Natural killer cell (primary cell): ENCODE measurements around the gene HMCN1. TPM values are rescaled to one million over a fixed set of nuclear protein-coding genes. Genes with fewer than 3 reads are reported as not detected.
"Not testable (repeated sequence)": the region's sequence is repeated elsewhere in the genome, so short reads cannot be mapped to it uniquely, and the experiment has no call there.

Experiments used
- ATAC-seq, 3 donors: fragments of 150-1000 bp in 2 of 3; fragments of 200-7000 bp in 1 of 3; cut with Tn5 transposase; 1 replicate in 1 of 3; 2 replicates in 2 of 3; pipeline ENCODE4 v1.10.0; 2021; ENCODE audit warnings: mild to moderate bottlenecking in 2 of 3, moderate library complexity in 2 of 3
- DNase-seq, 2 donors: peaks; one replicate each; pipeline versions ENCODE4 v3.0.0 to v3.0.0-alpha.2; 2013 to 2021; ENCODE audit warnings: mixed read lengths in 1 of 2
- H3K27ac ChIP-seq: one replicate; pipeline ENCODE4 v1.5.1; 2013; ENCODE audit warnings: mild to moderate bottlenecking, low read length
- H3K27me3 ChIP-seq: one replicate; pipeline ENCODE4 v1.6.1; 2013; ENCODE audit warnings: low read length; ENCODE audit not compliant: control insufficient read depth, insufficient read depth
- H3K36me3 ChIP-seq: one replicate; pipeline ENCODE4 v1.6.1; 2013; ENCODE audit warnings: low read length; ENCODE audit not compliant: control insufficient read depth, insufficient read depth
- H3K4me1 ChIP-seq: one replicate; pipeline ENCODE4 v1.6.1; 2013; ENCODE audit warnings: low read length; ENCODE audit not compliant: control insufficient read depth, insufficient read depth
- H3K4me3 ChIP-seq: one replicate; pipeline ENCODE4 v1.5.1; 2013; ENCODE audit warnings: low read length
- H3K9me3 ChIP-seq: one replicate; pipeline ENCODE4 v1.6.1; 2013; ENCODE audit warnings: low read length; ENCODE audit not compliant: control insufficient read depth, insufficient read depth
- H3K27ac Mint-ChIP-seq, 2 donors: one replicate each; pipeline ENCODE4 v1.8.0; 2022; ENCODE audit warnings: mild to moderate bottlenecking in 2 of 2, mixed read lengths in 2 of 2, moderate library complexity in 1 of 2
- H3K27me3 Mint-ChIP-seq, 2 donors: one replicate each; pipeline ENCODE4 v1.8.0; 2022; ENCODE audit warnings: low read depth in 2 of 2, mixed read lengths in 2 of 2
- H3K36me3 Mint-ChIP-seq: one replicate; pipeline ENCODE4 v1.8.0; 2022; ENCODE audit warnings: mixed read lengths
- H3K4me1 Mint-ChIP-seq, 2 donors: one replicate each; pipeline ENCODE4 v1.8.0; 2022; ENCODE audit warnings: mixed read lengths in 2 of 2
- H3K4me3 Mint-ChIP-seq: one replicate; pipeline ENCODE4 v1.8.0; 2022; ENCODE audit warnings: mild to moderate bottlenecking, moderate library complexity, mixed read lengths
- H3K9me3 Mint-ChIP-seq, 2 donors: one replicate each; pipeline ENCODE4 v1.8.0; 2022; ENCODE audit warnings: mixed read lengths in 2 of 2
- WGBS: methylation state at CpG from one replicate; pipeline ENCODE4 v1.1.7; 2013; ENCODE audit warnings: missing lambda C conversion rate; ENCODE audit not compliant: insufficient coverage; 5-methylcytosine and 5-hydroxymethylcytosine counted together
- intact Hi-C: fragments of 100-400 bp; cut with micrococcal nuclease; formaldehyde crosslinking; loops from one replicate; pipeline ENCODE4 v1.14.2; 2022
- total RNA-seq, 4 donors: library from RNA; stranded (reverse); fragments of 120-200 nt in 1 of 4; gene quantifications; one replicate each; pipeline versions ENCODE4 v1.2.3 to v1.2.4, GENCODE V29; 2013 to 2022
- TF ChIP-seq, protein P1 (sequence below): fragments of 200-600 bp; IDR thresholded peaks from one replicate; pipeline ENCODE4 v1.8.0; 2022; ENCODE audit warnings: antibody characterized with exemption

Gene HMCN1
- total RNA-seq, 3 donors from 2014 or later (not counting 1 experiment from before 2014, with no cell fraction given) = 0.02 to 0.45 (median 0.39) TPM

DNA sequence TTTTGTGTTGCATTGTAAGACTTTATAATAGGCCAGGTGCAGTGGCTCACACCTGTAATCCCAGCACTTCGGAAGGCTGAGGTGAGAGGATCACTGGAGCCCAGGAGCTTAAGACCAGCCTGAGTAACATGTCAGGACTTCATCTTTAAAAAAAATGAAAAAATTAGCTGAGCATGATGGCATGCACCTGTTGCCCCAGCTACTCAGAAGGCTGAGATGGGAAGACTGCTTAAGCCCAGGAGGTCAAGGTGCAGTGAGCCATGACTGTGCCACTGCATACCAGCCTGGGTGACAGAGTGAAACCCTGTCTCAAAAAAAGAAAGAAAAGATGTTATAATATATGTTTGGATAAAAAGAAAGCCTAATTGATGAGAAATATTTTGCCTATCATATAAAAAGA is 34.9 kb downstream of the HMCN1 start:
- no peaks in the 10 kb centered on the region for H3K27me3 ChIP-seq
- Mint-ChIP-seq H3K27me3 (peaks cover 14 to 15% of the 10 kb centered on the region in 2 donors), H3K4me3 (no peak overlapping the region), H3K9me3 (no peaks in the 10 kb centered on the region), H3K4me1 (no peaks in the 10 kb centered on the region), H3K36me3 (no peaks in the 10 kb centered on the region), H3K27ac (no peak overlapping the region)
- 92% methylated on average over 1 of the region's 1 CpG for WGBS
- no peaks in the 10 kb centered on the region for H3K4me1 ChIP-seq
- intact Hi-C loops = no loop called here
- H3K4me3 ChIP-seq = no peak overlapping the region
- H3K9me3 ChIP-seq = no peaks in the 10 kb centered on the region
- H3K27ac ChIP-seq = no peak overlapping the region
- DNase-seq (no peak), ATAC-seq (no peak)
- TF ChIP-seq, protein P1, sequence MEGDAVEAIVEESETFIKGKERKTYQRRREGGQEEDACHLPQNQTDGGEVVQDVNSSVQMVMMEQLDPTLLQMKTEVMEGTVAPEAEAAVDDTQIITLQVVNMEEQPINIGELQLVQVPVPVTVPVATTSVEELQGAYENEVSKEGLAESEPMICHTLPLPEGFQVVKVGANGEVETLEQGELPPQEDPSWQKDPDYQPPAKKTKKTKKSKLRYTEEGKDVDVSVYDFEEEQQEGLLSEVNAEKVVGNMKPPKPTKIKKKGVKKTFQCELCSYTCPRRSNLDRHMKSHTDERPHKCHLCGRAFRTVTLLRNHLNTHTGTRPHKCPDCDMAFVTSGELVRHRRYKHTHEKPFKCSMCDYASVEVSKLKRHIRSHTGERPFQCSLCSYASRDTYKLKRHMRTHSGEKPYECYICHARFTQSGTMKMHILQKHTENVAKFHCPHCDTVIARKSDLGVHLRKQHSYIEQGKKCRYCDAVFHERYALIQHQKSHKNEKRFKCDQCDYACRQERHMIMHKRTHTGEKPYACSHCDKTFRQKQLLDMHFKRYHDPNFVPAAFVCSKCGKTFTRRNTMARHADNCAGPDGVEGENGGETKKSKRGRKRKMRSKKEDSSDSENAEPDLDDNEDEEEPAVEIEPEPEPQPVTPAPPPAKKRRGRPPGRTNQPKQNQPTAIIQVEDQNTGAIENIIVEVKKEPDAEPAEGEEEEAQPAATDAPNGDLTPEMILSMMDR = no peak
- no peaks in the 10 kb centered on the region for H3K36me3 ChIP-seq

DNA sequence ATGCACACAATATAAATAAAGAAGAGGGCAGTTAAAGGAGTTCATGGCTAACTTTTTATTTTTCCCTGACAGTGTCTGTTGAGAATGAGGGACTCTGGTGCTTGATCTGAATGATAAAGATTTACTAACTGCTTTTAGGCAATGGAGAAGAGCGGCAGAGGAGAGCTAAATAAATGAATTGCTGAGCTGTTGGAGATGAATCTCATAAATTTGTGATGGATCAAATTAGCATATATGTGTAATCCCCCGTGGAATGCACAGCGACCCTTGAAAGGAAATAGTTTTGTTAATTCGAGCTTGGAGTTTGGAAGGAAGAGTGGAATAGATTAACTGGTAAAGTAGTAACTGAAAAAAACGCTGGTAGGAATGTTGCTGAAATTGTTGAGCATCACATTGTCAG is 40.2 kb downstream of the HMCN1 start:
- WGBS = 66% methylated on average over 5 of the region's 5 CpGs
- TF ChIP-seq, protein P1 = no peak

DNA sequence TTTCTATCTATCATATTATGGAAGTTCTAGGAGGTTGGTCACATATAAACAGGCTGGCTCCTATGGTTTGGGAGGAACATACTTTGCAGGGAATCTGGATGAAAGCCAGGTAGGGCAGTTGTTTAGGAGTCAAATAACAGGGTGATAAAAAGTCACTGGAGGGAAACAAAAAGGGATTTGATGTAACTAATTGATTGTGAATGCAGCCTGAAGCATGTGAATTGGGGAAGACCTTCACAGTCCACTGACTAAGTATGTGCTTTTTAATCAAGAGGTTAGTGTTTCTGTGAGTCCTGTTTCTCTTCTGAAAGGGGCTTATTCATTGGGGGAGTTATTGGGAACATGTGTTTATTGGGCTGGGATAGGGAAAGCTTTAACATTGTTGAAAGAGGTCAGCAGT is 41.3 kb downstream of the HMCN1 start:
- no peak for DNase-seq
- Histone ChIP-seq H3K27me3 (no peaks in the 10 kb centered on the region), H3K9me3 (no peaks in the 10 kb centered on the region), H3K4me1 (no peaks in the 10 kb centered on the region), H3K4me3 (no peak overlapping the region), H3K36me3 (no peaks in the 10 kb centered on the region), H3K27ac (no peak overlapping the region)
- no peak for ATAC-seq
- TF ChIP-seq, protein P1 = no peak
- intact Hi-C loops = no loop called here
- H3K27ac Mint-ChIP-seq = no peak overlapping the region
- H3K27me3 Mint-ChIP-seq = peaks cover 7 to 19% of the 10 kb centered on the region in 2 donors
- H3K9me3 Mint-ChIP-seq = no peaks in the 10 kb centered on the region
- no peaks in the 10 kb centered on the region for H3K4me1 Mint-ChIP-seq
- no peak overlapping the region for H3K4me3 Mint-ChIP-seq
- H3K36me3 Mint-ChIP-seq = no peaks in the 10 kb centered on the region

More for the DNA sequence above, 40.2 kb downstream of the HMCN1 start:
- ATAC-seq (no peak), DNase-seq (no peak)
- Histone ChIP-seq H3K4me3 (no peak overlapping the region), H3K36me3 (no peaks in the 10 kb centered on the region), H3K4me1 (no peaks in the 10 kb centered on the region), H3K9me3 (no peaks in the 10 kb centered on the region), H3K27ac (no peak overlapping the region), H3K27me3 (no peaks in the 10 kb centered on the region)
- Mint-ChIP-seq H3K4me1 (no peaks in the 10 kb centered on the region), H3K9me3 (no peaks in the 10 kb centered on the region), H3K27me3 (peaks cover 9 to 19% of the 10 kb centered on the region in 2 donors), H3K27ac (no peak overlapping the region), H3K36me3 (no peaks in the 10 kb centered on the region), H3K4me3 (no peak overlapping the region)
- intact Hi-C loops = no loop called here

DNA sequence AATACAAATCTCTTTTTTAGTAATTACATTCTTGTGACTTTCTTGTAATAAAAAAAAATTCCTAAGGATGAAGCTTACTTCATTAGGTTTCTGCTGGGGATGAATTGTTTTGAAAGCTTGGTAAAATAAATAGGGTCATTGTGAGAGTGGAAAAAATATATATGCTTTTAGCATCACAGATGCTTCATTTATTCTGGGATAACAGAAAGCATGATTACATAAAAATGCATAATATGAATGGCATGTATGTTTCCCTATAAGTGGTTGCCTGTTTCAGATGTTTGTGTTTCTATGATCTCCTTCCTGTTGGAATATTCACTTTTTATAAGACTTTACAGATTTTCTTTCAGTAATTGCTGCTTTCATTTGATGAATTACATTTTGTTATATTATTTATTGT is 42.3 kb downstream of the HMCN1 start:
- ATAC-seq = no peak
- no peak overlapping the region for H3K27ac ChIP-seq

DNA sequence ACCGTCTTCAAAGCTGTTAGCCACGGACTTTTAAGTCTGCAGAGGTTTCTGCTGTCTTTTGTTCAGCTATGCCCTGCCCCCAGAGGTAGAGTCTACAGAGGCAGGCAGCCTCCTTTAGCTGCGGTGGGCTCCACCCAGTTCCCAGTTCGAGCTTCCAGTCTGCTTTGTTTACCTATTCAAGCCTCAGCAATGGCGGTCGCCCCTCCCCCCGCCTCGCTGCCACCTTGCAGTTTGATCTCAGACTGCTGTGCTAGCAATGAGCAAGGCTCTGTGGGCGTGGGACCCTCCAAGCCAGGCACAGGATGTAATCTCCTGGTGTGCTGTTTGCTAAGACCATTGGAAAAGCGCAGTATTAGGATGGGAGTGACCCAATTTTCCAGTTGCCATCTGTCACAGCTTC is 49.7 kb downstream of the HMCN1 start:
- H3K4me3 ChIP-seq, H3K4me3 Mint-ChIP-seq, H3K36me3 Mint-ChIP-seq, H3K9me3 Mint-ChIP-seq, H3K27ac Mint-ChIP-seq, ATAC-seq, DNase-seq, H3K4me1 ChIP-seq, H3K36me3 ChIP-seq, H3K27ac ChIP-seq, intact Hi-C loops, H3K4me1 Mint-ChIP-seq, H3K9me3 ChIP-seq, H3K27me3 ChIP-seq: not testable (repeated sequence)
- 91% methylated on average over 10 of the region's 10 CpGs for WGBS
- peaks cover 14% of the 10 kb centered on the region in 2 donors for H3K27me3 Mint-ChIP-seq

More for the DNA sequence above, 42.3 kb downstream of the HMCN1 start:
- Histone ChIP-seq H3K36me3 (no peaks in the 10 kb centered on the region), H3K4me3 (no peak overlapping the region), H3K4me1 (no peaks in the 10 kb centered on the region), H3K27me3 (no peaks in the 10 kb centered on the region), H3K9me3 (no peaks in the 10 kb centered on the region)
- Mint-ChIP-seq H3K4me3 (no peak overlapping the region), H3K4me1 (no peaks in the 10 kb centered on the region), H3K36me3 (no peaks in the 10 kb centered on the region), H3K27me3 (peaks cover 10 to 19% of the 10 kb centered on the region in 2 donors), H3K9me3 (peaks cover 0 to 3% of the 10 kb centered on the region in 2 donors), H3K27ac (no peak overlapping the region)
- TF ChIP-seq, protein P1 = no peak
- no peak for DNase-seq
- intact Hi-C loops = no loop called here
